HepG2 (cell line): ENCODE data around the gene SEC16A. TPM values are rescaled to one million over a fixed set of nuclear protein-coding genes. Genes with fewer than 3 reads are reported as not detected.

Source experiments
- ATAC-seq: fragments of 200-7000 bp; cut with Tn5 transposase; 3 replicates; pipeline ENCODE4 v1.9.1; 2020; ENCODE audit warnings: mild to moderate bottlenecking, moderate library complexity
- BruUV-seq: library from RNA; stranded (reverse); fragments of 400-500 nt; replicated peaks from 2 replicates; lab custom pipeline; 2021; lab: Mats Ljungman, UMichigan
- CTCF ChIA-PET: fragments of 300-600 bp; formaldehyde crosslinking; extraction: SDS; loops from one replicate; lab custom pipeline; 2021; ENCODE audit warnings: low total read pairs, inconsistent platforms, low intra/inter-chr PET ratio; lab: Yijun Ruan, JAX
- POLR2A ChIA-PET: fragments of 350-600 bp; sonication (Branson Sonifier 250); formaldehyde crosslinking; loops from one replicate; lab custom pipeline; 2020; ENCODE audit warnings: antibody characterized with exemption, inconsistent platforms; lab: Yijun Ruan, JAX
- DNase-seq: peaks from one replicate; pipeline ENCODE4 v3.0.0-alpha.2; 2015; ENCODE audit warnings: low spot score
- FAIRE-seq: peaks from 3 replicates; lab custom pipeline; 2011; peaks lifted over from hg19 to GRCh38; lab: Jason Lieb, UNC
- H2AFZ ChIP-seq: one replicate; pipeline ENCODE4 v1.6.1; 2011; ENCODE audit warnings: low read length, inconsistent platforms
- H3K27ac ChIP-seq: fragments of 300-600 bp; 3 replicates; pipeline ENCODE4 v1.8.0; 2011; ENCODE audit warnings: mixed run types, mild to moderate bottlenecking, mixed read lengths, low read length, inconsistent platforms; ENCODE audit not compliant: insufficient read depth; ENCODE audit errors: extremely low read length
- H3K27me3 ChIP-seq, 2 experiments: fragments of 200-600 bp in 1 of 2; 2 replicates in 1 of 2; 3 replicates in 1 of 2; pipeline versions ENCODE4 v1.6.0 to v1.8.0; 2011; ENCODE audit warnings: low read length in 2 of 2, mild to moderate bottlenecking in 2 of 2, moderate library complexity in 2 of 2, inconsistent platforms in 1 of 2; ENCODE audit not compliant: insufficient read depth in 2 of 2, control insufficient read depth in 1 of 2
- H3K36me3 ChIP-seq, 2 experiments: fragments of 200-600 bp in 1 of 2; replicated peaks in 1 of 2; 2 replicates in 1 of 2; 3 replicates in 1 of 2; pipeline versions ENCODE4 v1.5.1 to v1.8.0; 2011; ENCODE audit warnings: low read length in 2 of 2, inconsistent platforms in 1 of 2; ENCODE audit not compliant: insufficient read depth in 2 of 2, control insufficient read depth in 1 of 2
- H3K4me1 ChIP-seq: 2 replicates; pipeline ENCODE4 v1.5.1; 2012; ENCODE audit warnings: low read length, inconsistent platforms; ENCODE audit not compliant: insufficient read depth
- H3K4me2 ChIP-seq: 2 replicates; pipeline ENCODE4 v1.6.0; 2011; ENCODE audit warnings: low read depth, low read length, inconsistent platforms
- H3K4me3 ChIP-seq, 3 experiments: fragments of 200-600 bp in 1 of 3; sonication (generic), shearing (Covaris generic) in 1 of 3; replicated peaks in 1 of 3; 2 replicates each; pipeline ENCODE4 v1.5.1; 2011 to 2016; ENCODE audit warnings: low read length in 3 of 3, inconsistent platforms in 2 of 3, low read depth in 2 of 3, mild to moderate bottlenecking in 2 of 3, control low read depth in 1 of 3, mixed read lengths in 1 of 3; ENCODE audit not compliant: insufficient read depth in 1 of 3
- H3K79me2 ChIP-seq: one replicate; pipeline ENCODE4 v1.6.1; 2011; ENCODE audit warnings: low read length, inconsistent platforms; ENCODE audit not compliant: insufficient read depth
- H3K9ac ChIP-seq: 2 replicates; pipeline ENCODE4 v1.6.0; 2011; ENCODE audit warnings: mild to moderate bottlenecking, low read depth, low read length, inconsistent platforms; ENCODE audit not compliant: insufficient read depth
- H3K9me3 ChIP-seq: 2 replicates; pipeline ENCODE4 v1.5.1; 2012; ENCODE audit warnings: mild to moderate bottlenecking, low read length
- H4K20me1 ChIP-seq: 2 replicates; pipeline ENCODE4 v1.6.0; 2011; ENCODE audit warnings: inconsistent platforms, mild to moderate bottlenecking, low read length, moderate library complexity; ENCODE audit not compliant: insufficient read depth
- GTF3A ChIP-seq: sonication (generic); formaldehyde crosslinking; conservative IDR thresholded peaks from 2 replicates; pipeline ENCODE4 v1.4.0; 2020; ENCODE audit warnings: mild to moderate bottlenecking, missing genetic modification reagents
- JUN ChIP-seq: sonication (generic); formaldehyde crosslinking; IDR thresholded peaks from 2 replicates; pipeline ENCODE4 v1.4.0; 2020; ENCODE audit warnings: mild to moderate bottlenecking, missing genetic modification reagents
- POGZ ChIP-seq: sonication (generic); formaldehyde crosslinking; IDR thresholded peaks from 2 replicates; pipeline ENCODE4 v1.4.0; 2020; ENCODE audit warnings: mild to moderate bottlenecking, missing genetic modification reagents
- RNF2 ChIP-seq: fragments of 450-650 bp; conservative IDR thresholded peaks from 2 replicates; pipeline ENCODE4 v1.6.1; 2016; ENCODE audit warnings: low read depth
- ZFYVE20 ChIP-seq: sonication (generic); formaldehyde crosslinking; IDR thresholded peaks from 2 replicates; pipeline ENCODE4 v1.8.0; 2023; ENCODE audit warnings: low read depth, mild to moderate bottlenecking, moderate library complexity, missing genetic modification reagents, borderline replicate concordance
- ZNF468 ChIP-seq: sonication (generic); formaldehyde crosslinking; IDR thresholded peaks from 2 replicates; pipeline ENCODE4 v1.8.0; 2022; ENCODE audit warnings: mild to moderate bottlenecking, moderate library complexity, missing genetic modification reagents
- ZNF546 ChIP-seq: sonication (generic); formaldehyde crosslinking; conservative IDR thresholded peaks from 2 replicates; pipeline ENCODE4 v1.8.1; 2023; ENCODE audit warnings: mild to moderate bottlenecking, missing genetic modification reagents
- ZNF562 ChIP-seq: sonication (generic); formaldehyde crosslinking; IDR thresholded peaks from 2 replicates; pipeline ENCODE4 v1.8.0; 2022; ENCODE audit warnings: missing genetic modification reagents, borderline replicate concordance
- WGBS: methylation state at CpG from one replicate; pipeline ENCODE4 v1.1.6; 2017; ENCODE audit warnings: low lambda C conversion rate; 5-methylcytosine and 5-hydroxymethylcytosine counted together
- in situ Hi-C: cut with HindIII; loops from 2 replicates; pipeline ENCODE4 v1.10.0; 2017; ENCODE audit warnings: low pct_unique_long_range_greater_than_20kb; ENCODE audit not compliant: extremely low pct_ligation_motif_present
- intact Hi-C: fragments of 100-400 bp; cut with micrococcal nuclease; formaldehyde crosslinking; loops from one replicate; pipeline ENCODE4 v1.10.0; 2022; ENCODE audit not compliant: unreplicated experiment
- polyA plus RNA-seq, 8 experiments: library from polyadenylated mRNA; depleted of rRNA in 3 of 8; stranded (reverse) in 7 of 8; unstranded in 1 of 8; fragments of >200 nt; fragmentation: Illumina TruSeq in 4 of 8; extraction: Trizol in 4 of 8; gene quantifications; 2 replicates each; pipeline versions ENCODE4 v1.2.1 to v1.2.3, GENCODE V29; 2011 to 2016; ENCODE audit warnings: low read depth in 4 of 8, missing spikeins in 1 of 8, mixed read lengths in 1 of 8; ENCODE audit not compliant: insufficient read depth in 1 of 8
- total RNA-seq, 5 experiments: library from RNA; depleted of rRNA; stranded (reverse); fragments of >200 nt; fragmentation: Illumina TruSeq; extraction: Trizol; gene quantifications; 2 replicates each; pipeline ENCODE4 v1.2.3, GENCODE V29; 2016; ENCODE audit warnings: low read depth in 1 of 5
- TF ChIP-seq, protein P1 (sequence below): sonication (generic); formaldehyde crosslinking; IDR thresholded peaks from 2 replicates; pipeline ENCODE4 v1.4.0; 2020; ENCODE audit warnings: missing genetic modification reagents
- TF ChIP-seq, protein P2 (sequence below): sonication (generic); formaldehyde crosslinking; IDR thresholded peaks from 2 replicates; pipeline ENCODE4 v1.5.0; 2020; ENCODE audit warnings: missing genetic modification reagents
- TF ChIP-seq, protein P3 (sequence below): sonication (generic); formaldehyde crosslinking; IDR thresholded peaks from 2 replicates; pipeline ENCODE4 v1.5.1; 2020; ENCODE audit warnings: missing genetic modification reagents, mild to moderate bottlenecking, borderline replicate concordance
- TF ChIP-seq, protein P4 (sequence below): sonication (generic); formaldehyde crosslinking; IDR thresholded peaks from 2 replicates; pipeline ENCODE4 v1.5.1; 2020; ENCODE audit warnings: mild to moderate bottlenecking, missing genetic modification reagents, borderline replicate concordance
- TF ChIP-seq, protein P5 (sequence below): sonication (generic); formaldehyde crosslinking; IDR thresholded peaks from 2 replicates; pipeline ENCODE4 v1.8.1; 2023; ENCODE audit warnings: mild to moderate bottlenecking, missing genetic modification reagents

Gene SEC16A
- total and polyA plus RNA-seq, 2 of the 13 experiments (the other 11 are each of a cell fraction or from before 2014, with no cell fraction given) = 15.9 to 18.9 TPM

DNA sequence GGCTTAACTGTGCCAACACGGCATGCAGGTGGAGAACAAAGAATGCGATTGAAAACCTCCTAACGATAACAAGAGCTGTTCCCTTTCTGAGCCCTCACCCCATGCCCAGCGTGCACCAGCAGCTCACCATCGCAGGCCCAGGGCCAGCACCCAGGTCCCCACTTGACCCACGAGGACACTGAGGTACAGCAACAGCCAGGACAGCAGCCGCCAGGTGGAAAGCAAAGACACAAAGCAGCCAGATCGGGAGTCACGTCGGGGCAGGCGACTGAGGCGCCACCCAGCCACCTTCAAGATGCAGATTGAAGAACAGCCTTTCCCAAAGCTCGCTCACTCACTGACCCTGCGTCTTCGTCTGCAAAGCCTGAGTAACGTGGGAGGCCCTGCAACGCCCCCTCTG is 6.9 kb upstream of the SEC16A start:
- 64% methylated on average over 15 of the region's 17 CpGs for WGBS
- no peak overlapping the region for H3K27ac ChIP-seq
- H3K4me2 ChIP-seq = no peak overlapping the region
- H3K4me3 ChIP-seq = no peak overlapping the region
- ChIA-PET CTCF (interaction anchor here (7.9 kb wide), 1 partner anchor 141 kb away, joined by 101 read pairs; no protein-coding TSS in a partner anchor), POLR2A (interaction anchor here (1.2 kb wide), 1 partner anchor 135 kb away, joined by 3 read pairs; no protein-coding TSS in a partner anchor)
- H3K4me1 ChIP-seq = peaks cover 19% of the 10 kb centered on the region
- intact Hi-C loops (no loop called here), in situ Hi-C loops (loop anchor here (5.0 kb wide), 1 partner anchor 138 kb away; no protein-coding TSS in a partner anchor)
- FAIRE-seq = no peak
- no peaks in the 10 kb centered on the region for H3K36me3 ChIP-seq
- no TSS peak for BruUV-seq
- no peak for DNase-seq
- H2AFZ ChIP-seq = no peak overlapping the region
- H4K20me1 ChIP-seq = peaks cover 7% of the 10 kb centered on the region; the same call in 1 of the 2 replicates
- no peaks in the 10 kb centered on the region for H3K79me2 ChIP-seq
- ATAC-seq = no peak
- H3K27me3 ChIP-seq = peaks cover 22 to 53% of the 10 kb centered on the region in 2 experiments; a peak in 4 of 5 replicates
- H3K9me3 ChIP-seq = no peaks in the 10 kb centered on the region
- H3K9ac ChIP-seq = no peak overlapping the region
- no peak for TF ChIP-seq POGZ (CRISPR knock-in tag)
- TF ChIP-seq ZNF546 (CRISPR knock-in tag) = no peak
- TF ChIP-seq ZNF468 = no peak
- TF ChIP-seq, protein P1, sequence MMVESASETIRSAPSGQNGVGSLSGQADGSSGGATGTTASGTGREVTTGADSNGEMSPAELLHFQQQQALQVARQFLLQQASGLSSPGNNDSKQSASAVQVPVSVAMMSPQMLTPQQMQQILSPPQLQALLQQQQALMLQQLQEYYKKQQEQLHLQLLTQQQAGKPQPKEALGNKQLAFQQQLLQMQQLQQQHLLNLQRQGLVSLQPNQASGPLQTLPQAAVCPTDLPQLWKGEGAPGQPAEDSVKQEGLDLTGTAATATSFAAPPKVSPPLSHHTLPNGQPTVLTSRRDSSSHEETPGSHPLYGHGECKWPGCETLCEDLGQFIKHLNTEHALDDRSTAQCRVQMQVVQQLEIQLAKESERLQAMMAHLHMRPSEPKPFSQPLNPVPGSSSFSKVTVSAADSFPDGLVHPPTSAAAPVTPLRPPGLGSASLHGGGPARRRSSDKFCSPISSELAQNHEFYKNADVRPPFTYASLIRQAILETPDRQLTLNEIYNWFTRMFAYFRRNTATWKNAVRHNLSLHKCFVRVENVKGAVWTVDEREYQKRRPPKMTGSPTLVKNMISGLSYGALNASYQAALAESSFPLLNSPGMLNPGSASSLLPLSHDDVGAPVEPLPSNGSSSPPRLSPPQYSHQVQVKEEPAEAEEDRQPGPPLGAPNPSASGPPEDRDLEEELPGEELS (CRISPR knock-in tag) = no peak
- TF ChIP-seq, protein P2, sequence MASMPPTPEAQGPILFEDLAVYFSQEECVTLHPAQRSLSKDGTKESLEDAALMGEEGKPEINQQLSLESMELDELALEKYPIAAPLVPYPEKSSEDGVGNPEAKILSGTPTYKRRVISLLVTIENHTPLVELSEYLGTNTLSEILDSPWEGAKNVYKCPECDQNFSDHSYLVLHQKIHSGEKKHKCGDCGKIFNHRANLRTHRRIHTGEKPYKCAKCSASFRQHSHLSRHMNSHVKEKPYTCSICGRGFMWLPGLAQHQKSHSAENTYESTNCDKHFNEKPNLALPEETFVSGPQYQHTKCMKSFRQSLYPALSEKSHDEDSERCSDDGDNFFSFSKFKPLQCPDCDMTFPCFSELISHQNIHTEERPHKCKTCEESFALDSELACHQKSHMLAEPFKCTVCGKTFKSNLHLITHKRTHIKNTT = no peak
- TF ChIP-seq, protein P3, sequence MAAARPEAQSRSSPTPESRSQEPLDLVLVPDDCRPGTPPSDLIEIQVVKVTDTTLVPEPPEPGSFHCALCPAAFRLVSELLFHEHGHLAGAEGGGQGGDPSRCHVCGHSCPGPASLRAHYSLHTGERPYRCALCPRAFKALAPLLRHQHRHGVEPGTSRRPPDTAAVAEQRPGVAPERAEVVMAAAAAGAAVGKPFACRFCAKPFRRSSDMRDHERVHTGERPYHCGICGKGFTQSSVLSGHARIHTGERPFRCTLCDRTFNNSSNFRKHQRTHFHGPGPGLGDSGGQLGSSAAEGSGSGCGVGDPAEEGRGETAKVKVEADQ (CRISPR knock-in tag) = no peak
- no peak for TF ChIP-seq GTF3A (CRISPR knock-in tag)
- no peak for TF ChIP-seq JUN
- TF ChIP-seq ZNF562 (CRISPR knock-in tag) = no peak
- TF ChIP-seq, protein P4, sequence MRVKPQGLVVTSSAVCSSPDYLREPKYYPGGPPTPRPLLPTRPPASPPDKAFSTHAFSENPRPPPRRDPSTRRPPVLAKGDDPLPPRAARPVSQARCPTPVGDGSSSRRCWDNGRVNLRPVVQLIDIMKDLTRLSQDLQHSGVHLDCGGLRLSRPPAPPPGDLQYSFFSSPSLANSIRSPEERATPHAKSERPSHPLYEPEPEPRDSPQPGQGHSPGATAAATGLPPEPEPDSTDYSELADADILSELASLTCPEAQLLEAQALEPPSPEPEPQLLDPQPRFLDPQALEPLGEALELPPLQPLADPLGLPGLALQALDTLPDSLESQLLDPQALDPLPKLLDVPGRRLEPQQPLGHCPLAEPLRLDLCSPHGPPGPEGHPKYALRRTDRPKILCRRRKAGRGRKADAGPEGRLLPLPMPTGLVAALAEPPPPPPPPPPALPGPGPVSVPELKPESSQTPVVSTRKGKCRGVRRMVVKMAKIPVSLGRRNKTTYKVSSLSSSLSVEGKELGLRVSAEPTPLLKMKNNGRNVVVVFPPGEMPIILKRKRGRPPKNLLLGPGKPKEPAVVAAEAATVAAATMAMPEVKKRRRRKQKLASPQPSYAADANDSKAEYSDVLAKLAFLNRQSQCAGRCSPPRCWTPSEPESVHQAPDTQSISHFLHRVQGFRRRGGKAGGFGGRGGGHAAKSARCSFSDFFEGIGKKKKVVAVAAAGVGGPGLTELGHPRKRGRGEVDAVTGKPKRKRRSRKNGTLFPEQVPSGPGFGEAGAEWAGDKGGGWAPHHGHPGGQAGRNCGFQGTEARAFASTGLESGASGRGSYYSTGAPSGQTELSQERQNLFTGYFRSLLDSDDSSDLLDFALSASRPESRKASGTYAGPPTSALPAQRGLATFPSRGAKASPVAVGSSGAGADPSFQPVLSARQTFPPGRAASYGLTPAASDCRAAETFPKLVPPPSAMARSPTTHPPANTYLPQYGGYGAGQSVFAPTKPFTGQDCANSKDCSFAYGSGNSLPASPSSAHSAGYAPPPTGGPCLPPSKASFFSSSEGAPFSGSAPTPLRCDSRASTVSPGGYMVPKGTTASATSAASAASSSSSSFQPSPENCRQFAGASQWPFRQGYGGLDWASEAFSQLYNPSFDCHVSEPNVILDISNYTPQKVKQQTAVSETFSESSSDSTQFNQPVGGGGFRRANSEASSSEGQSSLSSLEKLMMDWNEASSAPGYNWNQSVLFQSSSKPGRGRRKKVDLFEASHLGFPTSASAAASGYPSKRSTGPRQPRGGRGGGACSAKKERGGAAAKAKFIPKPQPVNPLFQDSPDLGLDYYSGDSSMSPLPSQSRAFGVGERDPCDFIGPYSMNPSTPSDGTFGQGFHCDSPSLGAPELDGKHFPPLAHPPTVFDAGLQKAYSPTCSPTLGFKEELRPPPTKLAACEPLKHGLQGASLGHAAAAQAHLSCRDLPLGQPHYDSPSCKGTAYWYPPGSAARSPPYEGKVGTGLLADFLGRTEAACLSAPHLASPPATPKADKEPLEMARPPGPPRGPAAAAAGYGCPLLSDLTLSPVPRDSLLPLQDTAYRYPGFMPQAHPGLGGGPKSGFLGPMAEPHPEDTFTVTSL (CRISPR knock-in tag) = no peak
- TF ChIP-seq, protein P5, sequence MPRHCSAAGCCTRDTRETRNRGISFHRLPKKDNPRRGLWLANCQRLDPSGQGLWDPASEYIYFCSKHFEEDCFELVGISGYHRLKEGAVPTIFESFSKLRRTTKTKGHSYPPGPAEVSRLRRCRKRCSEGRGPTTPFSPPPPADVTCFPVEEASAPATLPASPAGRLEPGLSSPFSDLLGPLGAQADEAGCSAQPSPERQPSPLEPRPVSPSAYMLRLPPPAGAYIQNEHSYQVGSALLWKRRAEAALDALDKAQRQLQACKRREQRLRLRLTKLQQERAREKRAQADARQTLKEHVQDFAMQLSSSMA (CRISPR knock-in tag) = no peak
- no peak for TF ChIP-seq ZFYVE20 (CRISPR knock-in tag)
- TF ChIP-seq RNF2 = no peak
